HG02973 (cell line): ENCODE results near the gene SPEM1.

Source experiments
- ATAC-seq: cut with Tn5 transposase; IDR thresholded peaks from one replicate; pipeline ENCODE4 v1.9.1; 2021; ENCODE audit warnings: moderate library complexity; ENCODE audit not compliant: unreplicated experiment

Gene SPEM1

DNA sequence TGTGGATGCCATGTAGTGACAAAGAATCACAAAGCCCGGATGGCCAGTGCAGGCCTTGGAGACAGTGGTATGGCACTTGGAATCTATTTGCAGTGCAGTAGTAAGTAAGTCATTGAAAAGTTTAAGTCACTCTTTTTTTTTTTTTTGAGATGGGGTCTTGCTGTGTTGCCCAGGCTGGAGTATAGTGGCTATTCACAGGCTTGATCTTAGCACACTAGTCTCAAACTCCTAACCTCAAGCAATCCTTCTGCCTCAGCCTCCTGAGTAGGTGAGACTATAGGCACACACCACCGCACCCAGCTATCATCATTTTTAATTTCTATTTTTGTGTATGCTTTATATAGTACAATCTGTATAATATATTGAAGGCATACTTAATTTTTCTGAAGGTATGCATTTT lies 21.5 kb upstream of the SPEM1 start:
- no peak for ATAC-seq

DNA sequence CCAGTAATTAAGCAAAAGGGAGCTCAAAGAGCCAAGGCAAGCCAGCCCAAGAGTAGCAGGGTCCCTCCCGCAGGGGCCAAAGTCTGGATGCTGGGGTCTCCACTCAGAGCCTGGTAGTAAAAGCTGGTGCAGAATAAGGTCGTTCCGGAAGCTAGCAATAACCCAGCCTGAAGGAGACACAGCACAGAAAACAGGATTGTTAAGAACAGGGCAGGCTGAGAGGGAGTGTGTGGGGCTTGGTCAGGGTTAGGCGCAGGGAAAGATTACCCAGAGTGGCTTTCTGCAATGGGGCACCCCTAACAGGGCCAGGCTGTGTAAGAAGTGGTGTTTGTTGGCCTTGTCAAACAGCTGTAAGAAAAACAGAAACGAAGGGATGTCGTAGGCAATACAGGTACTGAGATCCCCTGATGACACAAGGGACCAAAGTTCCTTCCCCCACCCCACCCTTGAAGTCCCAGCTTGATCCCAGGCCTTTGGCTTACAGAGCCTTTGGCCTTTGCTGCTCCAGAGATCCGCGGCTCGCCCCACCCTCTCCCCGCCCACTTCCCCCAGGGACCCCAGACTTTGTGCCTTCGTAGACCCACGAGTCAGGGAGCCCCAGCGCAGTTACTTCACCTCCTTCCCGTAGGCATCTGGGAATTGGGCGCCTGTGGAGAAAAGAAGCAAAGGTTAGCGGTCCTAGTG lies 16.9 kb upstream of the SPEM1 start:
- no peak for ATAC-seq

DNA sequence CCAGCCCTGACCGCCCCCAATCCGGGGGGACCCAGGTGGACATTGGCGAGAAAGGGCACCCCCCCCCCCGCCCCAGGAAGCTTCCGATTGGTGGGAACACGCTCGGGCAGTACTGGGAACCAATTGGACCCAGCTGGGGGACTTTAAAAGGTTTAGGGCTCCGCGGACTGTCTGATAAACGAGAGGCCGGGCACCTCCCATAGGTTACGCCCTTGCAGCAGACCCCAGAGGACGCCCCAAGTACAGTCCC lies 16.5 kb upstream of the SPEM1 start:
- no peak for ATAC-seq

DNA sequence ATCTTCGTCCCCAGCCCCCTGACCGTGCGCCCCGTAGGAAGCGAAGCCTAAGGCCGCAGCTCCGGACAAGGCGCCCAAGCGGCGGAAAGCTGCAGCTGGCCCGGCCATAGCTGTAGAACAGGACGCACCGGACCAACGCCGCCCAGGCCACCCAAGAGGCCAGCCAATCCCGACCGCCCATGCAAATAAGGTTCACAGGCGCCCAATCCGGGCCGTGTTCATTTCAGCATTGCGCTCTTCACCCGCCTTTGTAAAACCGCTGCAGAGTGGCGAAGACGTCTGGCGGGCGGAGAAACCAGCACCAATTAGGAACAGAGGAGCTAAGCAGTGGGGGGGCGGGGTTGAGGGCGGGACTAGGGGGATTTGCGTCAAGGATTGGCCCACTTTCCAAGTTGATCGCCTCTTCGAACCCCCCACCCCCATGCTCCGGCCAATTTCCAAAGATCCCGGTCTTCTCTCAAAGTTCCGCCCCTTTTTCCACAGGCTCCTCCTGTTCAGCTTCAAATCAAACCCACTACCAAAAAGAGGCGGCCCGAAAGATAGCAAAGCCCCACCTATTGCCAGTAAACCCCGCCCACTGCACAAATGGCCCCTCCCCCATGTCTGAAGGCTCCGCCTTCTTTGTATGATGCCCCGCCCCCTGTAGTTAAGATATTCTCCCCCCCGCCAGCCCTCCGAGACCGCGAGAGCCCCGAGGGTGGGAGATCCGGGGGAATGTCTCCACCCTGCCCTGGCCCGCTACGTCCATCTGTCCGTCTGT lies 16.0 kb upstream of the SPEM1 start, which contains the start of gene TMEM256:
TMEM256 (minus strand) TSS at position 121 of the 760 bp plus-strand sequence; CDS start at position 108, 13 bp downstream.
- peak; percentile 91 for ATAC-seq

DNA sequence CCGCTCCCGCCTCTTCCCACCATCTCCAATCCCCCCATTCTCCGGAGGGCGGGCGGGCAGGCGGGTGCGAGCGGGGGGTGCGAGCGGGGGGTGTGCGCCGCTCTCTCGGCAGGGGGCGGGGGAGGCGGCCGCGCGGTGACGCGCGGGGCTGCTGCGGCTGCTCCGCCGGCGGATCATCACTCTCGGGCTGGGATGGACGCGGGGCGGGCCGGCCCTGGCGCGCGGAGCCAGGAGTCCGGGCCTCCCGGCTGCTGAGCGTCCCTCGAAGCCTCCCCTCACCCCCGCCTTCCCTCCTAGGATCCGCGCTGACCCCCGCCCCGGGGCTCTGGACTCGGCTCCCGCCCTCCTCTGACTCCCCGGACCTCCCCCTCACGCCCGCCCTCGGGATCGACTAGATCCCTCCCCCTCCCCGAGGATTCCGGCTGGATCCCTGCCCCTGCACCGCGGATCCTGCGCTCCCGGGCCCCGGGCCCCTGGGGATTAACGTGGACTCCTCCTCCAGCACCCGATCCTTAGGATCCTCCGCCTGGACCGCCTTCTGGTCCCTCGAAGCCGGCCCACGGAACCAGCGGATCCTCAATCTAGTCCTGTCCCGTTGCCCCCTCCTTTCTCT lies 15.3 kb upstream of the SPEM1 start:
- ATAC-seq = no peak

DNA sequence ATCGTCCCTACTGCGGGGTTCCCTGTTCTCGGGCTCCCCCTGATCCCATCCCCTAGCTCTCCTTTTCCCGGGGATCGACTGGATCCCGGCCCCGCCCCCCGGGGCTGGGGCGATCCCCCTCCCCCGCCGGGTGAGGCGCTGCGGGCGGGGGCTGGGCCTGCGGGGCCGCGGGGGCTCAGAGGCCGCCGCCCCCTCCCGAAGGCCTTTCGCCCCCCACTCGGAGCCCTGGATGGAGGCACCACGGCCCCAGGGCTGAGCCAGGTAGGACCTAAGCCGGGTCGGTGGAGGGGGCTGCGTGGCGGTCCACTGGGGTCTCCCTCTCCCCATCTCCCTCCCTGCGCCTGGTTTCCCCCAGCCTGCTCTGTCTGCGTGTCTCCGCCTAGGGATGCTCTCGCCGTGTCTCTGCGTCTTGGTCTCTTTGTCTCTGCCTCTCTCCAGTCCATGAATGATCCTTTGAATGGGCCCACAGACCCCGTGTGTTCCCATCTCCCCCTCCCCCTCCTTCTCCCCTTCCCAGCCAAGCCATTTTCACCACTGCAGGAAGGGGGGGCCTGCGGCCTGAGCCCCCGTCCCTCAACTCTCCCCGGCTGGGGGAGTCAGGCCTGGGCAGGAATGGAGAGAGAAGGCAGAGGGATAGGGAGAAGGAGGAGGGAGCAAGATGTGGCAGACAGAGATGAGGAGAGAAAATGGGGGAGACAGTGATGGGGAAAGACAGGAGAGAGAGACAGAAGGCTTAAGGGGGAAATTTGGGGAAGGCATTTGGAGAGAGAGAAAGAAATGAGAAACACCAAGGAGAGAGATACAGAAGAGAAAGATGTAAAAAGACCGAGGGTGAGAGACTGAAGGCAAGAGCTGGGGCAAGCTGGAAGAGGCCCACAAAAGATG lies 14.5 kb upstream of the SPEM1 start:
- no peak for ATAC-seq

DNA sequence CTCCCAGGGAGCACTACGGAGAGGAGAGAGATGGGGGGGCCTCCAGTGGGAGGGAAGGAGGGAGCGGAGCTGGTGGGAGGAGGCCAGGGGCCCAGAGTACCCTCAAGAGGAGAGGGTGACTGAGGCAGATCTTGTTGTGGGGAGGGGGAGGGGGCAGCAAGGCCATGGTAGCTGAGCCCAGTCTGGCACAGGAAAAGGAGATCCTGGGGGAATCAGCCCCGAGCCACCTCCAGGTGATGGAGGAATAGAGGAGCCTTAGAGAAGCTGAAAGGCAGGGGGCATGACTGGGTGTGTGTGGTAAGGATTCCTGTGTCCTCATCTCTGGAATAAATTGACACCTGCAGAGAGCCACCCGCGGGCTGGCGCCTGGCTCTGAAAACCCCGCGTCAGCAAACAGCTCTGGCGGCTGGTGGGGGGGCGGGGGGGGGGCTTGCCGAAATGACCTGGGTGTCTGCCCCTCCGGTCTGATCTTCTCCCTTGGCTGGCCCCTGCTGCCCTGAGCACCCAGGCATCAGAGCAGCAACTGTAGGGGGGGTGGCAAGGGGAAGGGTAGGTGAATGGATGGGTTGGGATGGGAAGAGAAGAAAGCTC lies 13.8 kb upstream of the SPEM1 start:
- ATAC-seq = no peak

DNA sequence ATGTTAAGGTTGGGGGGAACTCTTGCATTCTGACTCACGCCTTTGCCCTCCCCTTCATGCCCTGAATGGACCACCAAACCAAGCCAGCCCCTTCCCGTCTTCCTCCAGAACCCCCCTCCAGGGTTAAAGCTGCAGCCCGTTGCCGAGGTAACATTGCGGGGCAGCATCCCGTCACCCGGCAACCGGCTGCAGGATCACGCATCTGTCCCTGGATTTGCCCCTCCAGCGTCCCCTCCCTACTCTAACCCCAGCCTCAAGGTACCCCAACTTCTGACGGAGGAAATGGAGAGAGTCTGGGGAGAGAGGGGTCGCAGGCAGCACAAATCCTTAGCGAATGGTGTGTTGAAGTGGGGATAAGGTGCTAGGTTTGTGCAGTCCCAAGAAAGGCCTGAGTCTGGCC lies 13.0 kb upstream of the SPEM1 start:
- ATAC-seq = no peak

DNA sequence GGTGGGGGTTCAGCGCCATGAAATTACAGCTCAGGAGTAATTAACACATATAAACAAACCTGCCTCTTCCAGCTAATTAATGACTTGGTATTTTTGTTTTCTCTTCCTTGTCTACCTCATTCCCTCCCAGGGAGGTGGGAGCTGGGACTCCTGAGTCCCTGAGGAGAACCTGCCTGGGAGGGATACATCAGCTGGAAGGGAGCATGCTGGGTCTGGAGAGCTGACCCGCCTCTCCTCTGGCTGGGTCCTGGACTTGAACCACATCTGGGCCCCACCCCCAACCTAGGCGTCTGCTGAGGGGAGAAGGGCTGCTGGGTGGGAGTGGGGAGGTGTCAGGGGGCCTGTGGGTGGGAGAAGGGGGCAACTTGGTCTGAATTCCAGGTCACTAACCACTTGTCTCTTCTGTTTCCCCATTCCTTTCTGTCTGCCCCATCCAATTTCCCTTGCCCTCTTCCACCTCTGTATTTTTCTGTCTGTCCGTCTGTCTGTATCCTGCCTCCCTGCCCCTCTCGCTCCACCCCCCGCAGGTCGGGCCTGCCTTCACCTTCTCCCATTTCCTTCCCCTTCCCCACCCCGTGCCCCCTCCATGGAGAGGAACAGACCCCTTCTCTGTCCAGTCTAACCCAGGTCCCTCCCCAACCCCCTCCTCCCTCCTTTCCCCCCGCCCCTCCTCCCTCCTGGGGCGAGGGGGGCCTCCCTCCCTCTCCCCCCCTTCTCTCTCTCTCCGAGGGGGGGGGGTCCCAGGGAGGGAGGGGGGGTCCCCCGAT lies 12.5 kb upstream of the SPEM1 start, which contains the start of gene NLGN2:
NLGN2 (plus strand) TSS at position 361 of the 767 bp plus-strand sequence. CDS start 411 bp downstream, outside the sequence.
- ATAC-seq = no peak

DNA sequence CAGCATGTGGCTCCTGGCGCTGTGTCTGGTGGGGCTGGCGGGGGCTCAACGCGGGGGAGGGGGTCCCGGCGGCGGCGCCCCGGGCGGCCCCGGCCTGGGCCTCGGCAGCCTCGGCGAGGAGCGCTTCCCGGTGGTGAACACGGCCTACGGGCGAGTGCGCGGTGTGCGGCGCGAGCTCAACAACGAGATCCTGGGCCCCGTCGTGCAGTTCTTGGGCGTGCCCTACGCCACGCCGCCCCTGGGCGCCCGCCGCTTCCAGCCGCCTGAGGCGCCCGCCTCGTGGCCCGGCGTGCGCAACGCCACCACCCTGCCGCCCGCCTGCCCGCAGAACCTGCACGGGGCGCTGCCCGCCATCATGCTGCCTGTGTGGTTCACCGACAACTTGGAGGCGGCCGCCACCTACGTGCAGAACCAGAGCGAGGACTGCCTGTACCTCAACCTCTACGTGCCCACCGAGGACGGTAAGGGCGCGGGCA lies 11.8 kb upstream of the SPEM1 start:
- no peak for ATAC-seq

DNA sequence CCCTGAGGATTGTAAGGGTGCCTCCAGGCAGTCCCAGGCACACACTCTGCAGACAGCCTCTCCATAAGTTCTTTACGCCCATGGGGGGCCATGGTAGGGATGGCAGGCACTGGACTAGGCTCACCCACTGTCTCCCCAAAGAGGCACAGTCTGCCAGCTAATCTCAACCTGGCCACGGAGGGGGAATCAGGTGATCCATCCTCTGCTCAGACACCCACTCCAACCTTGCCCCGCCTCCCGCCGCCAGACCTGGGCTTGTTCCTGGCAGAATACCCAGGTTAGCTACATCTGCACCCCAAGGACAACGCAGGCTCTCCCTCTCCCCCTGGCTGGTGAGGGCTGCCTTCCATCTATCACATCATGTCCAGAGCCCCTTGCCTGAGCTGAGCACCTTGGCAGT lies 11.3 kb upstream of the SPEM1 start:
- no peak for ATAC-seq

DNA sequence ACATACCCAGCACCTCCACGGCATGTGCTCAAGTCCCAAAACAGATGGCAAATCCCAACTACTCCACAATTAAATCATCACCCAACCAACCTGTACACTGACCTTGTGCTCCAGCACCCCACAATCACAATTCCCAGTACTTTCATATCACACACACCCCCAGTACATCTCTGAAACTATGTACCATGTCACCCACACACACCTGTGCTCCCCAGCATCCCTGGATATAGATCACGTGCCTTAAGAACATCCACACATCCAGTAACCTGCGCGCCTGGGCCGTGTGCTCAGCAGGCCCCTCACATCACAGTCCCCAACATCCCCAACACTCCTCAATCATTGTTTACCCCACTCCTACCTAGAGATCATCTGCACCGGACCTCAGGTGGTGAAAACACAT lies 10.4 kb upstream of the SPEM1 start:
- ATAC-seq = no peak

DNA sequence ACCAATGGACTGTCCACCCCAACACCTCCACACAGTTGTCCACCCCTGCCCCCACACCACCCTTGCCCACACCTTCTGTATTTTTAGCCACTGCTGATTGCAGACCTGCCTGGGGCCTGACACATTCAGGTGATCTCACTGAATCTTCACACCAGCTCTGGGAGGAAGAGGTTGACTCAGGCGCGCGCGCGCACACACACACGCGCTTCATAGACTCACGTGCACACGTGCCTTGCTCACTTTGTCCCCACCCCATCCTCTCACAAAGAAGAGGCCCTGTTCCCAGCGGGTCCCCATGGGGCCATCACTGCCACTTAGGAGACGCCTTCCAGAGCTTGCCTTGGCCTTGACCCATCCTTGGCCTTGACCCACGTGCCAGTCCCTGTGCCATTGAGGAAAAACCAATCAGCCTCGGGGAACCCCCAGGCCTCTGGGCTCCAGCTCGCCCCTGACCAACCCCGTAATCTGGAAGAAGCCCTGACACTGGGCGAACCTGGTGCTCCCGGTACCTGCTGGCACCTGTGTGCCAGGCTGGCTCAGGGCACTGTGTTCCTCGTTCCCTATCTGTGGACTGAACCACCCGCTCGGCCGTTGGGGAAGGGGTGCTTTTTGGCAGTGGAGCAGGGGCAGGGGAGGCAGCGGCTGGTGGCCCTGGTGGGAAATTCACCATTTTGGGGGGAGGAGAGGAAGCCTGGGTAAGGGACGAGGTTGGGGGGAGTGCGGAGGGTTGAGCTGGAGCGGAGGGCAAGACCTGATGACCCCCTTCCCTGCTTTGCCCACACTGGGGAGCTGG lies 9.3 kb upstream of the SPEM1 start:
- ATAC-seq = no peak

DNA sequence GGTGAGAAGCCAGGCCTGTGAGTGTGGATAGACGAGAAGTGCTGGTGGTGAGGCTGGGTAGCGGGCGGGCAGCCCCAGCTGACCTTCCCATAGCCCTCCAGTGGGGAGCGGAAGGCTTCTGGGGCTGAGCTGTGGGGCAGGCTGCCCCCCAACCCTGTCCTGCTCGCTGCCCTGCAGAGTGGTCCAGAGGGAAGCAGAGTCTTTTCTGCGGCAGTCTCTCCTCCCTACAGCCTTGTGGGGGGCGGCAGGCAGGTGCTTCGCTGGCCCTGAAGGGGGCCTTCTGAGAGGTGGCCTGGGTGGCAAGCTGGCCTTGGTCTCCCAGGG lies 8.7 kb upstream of the SPEM1 start:
- ATAC-seq = no peak

DNA sequence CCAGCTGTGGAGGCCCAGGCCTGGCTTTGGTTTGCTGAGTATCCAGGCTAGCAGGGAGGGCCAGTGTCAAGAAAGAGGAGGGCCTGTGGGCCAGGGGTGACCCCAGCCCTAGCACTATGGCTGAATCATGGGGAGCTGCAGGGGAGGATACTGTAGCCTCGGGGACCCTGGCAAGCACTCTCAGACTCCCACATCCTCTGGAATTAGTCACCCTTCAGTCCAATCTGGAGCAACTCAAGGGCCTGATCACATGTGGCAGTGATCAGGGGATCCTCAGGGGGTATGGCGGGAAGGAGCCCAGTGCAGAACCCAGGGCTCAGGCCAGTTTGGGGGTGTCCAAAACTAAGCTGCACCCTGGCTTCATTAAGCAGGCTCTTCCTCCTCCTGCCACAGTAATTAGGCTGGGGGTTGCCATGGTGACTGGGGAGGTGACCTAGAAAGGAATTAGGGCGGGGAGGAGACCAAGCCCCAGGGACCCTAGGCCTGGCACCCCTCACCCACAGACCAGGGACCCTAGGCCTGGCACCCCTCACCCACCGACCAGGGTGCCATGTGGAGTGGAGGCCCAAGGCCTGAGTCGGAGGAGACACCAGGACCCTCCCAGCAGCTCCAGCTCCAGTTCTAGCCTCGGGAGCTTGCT lies 6.7 kb upstream of the SPEM1 start:
- ATAC-seq = no peak

DNA sequence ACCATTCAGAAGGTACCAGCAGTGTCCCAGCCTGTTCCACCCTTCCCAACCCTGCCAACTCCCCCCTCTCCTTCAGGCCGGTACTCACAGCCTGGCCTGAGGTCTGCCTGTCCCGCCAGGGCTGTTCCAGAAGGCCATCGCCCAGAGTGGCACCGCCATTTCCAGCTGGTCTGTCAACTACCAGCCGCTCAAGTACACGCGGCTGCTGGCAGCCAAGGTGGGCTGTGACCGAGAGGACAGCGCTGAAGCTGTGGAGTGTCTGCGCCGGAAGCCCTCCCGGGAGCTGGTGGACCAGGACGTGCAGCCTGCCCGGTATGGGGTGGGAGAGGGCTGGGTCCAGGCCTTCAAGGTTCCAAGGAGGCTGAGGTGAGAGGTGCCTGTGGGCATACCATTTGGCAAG lies 5.3 kb upstream of the SPEM1 start:
- no peak for ATAC-seq

DNA sequence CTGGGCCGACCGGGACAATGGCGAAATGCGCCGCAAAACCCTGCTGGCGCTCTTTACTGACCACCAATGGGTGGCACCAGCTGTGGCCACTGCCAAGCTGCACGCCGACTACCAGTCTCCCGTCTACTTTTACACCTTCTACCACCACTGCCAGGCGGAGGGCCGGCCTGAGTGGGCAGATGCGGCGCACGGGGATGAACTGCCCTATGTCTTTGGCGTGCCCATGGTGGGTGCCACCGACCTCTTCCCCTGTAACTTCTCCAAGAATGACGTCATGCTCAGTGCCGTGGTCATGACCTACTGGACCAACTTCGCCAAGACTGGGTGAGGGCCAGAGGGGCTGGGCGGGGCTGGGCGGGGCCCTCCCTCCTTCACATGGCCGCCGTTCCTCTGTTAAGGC lies 4.3 kb upstream of the SPEM1 start:
- ATAC-seq = no peak

DNA sequence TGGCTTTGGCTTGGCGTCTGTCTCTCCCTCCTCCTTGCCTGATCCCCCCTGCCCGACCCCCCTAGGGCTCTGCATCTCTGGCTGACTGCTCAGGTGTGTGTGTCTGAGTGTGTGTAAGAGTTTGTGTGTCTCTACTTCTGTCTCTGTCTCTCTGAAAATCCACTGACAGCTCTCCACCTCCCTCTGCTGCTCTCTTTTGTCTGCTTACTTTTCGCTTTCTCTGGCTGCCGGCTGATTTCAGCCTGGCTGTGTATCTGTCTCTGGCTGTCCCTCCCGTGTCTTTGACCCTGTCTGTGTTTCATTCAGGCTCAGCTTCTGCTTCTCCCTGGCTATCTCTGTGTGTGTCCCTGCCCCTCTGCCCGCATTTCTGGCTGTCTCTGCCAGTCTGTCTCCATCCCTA lies 3.8 kb upstream of the SPEM1 start:
- ATAC-seq = no peak

DNA sequence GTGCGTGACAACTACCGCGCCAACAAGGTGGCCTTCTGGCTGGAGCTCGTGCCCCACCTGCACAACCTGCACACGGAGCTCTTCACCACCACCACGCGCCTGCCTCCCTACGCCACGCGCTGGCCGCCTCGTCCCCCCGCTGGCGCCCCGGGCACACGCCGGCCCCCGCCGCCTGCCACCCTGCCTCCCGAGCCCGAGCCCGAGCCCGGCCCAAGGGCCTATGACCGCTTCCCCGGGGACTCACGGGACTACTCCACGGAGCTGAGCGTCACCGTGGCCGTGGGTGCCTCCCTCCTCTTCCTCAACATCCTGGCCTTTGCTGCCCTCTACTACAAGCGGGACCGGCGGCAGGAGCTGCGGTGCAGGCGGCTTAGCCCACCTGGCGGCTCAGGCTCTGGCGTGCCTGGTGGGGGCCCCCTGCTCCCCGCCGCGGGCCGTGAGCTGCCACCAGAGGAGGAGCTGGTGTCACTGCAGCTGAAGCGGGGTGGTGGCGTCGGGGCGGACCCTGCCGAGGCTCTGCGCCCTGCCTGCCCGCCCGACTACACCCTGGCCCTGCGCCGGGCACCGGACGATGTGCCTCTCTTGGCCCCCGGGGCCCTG lies 3.0 kb upstream of the SPEM1 start:
- ATAC-seq = no peak
